M059J (cell line): ENCODE data around the gene ADCY9. TPM values are rescaled to one million over a fixed set of nuclear protein-coding genes. Genes with fewer than 3 reads are reported as not detected.
"Not testable (repeated sequence)": the region's sequence is repeated elsewhere in the genome, so short reads cannot be mapped to it uniquely, and the experiment has no call there.

Source experiments
- DNase-seq: peaks from one replicate; pipeline ENCODE4 v3.0.0-alpha.2; 2012; ENCODE audit warnings: low read depth
- total RNA-seq: library from RNA; depleted of rRNA; stranded (reverse); fragments of >200 nt; shearing (Covaris generic); gene quantifications from 2 replicates; pipeline ENCODE4 v1.2.3, GENCODE V29; 2014

ADCY9 gene
- total RNA-seq, 1 experiment from 2014 or later, result 18.1 TPM

- no peak for DNase-seq
These were observed 48.8 kb downstream of the ADCY9 start for GRCh38 chr16:4067262-4068001.

GRCh38 chr16:4064950-4065352, 51.3 kb downstream of the ADCY9 start:
- no peak for DNase-seq

- no peak for DNase-seq
These were observed 53.9 kb downstream of the ADCY9 start for GRCh38 chr16:4062212-4062802.

- peak; percentile 13 for DNase-seq
These were observed 55.4 kb downstream of the ADCY9 start for GRCh38 chr16:4060823-4061222.

GRCh38 chr16:4060009-4060408, 56.2 kb downstream of the ADCY9 start:
- DNase-seq, result peak; percentile 25

- DNase-seq, result no peak
These were observed 57.9 kb downstream of the ADCY9 start for GRCh38 chr16:4058386-4058785.

- no peak for DNase-seq
These were observed 58.8 kb downstream of the ADCY9 start for GRCh38 chr16:4057439-4057877.

- no peak for DNase-seq
These were observed 59.8 kb downstream of the ADCY9 start for GRCh38 chr16:4056161-4057105.

DNA sequence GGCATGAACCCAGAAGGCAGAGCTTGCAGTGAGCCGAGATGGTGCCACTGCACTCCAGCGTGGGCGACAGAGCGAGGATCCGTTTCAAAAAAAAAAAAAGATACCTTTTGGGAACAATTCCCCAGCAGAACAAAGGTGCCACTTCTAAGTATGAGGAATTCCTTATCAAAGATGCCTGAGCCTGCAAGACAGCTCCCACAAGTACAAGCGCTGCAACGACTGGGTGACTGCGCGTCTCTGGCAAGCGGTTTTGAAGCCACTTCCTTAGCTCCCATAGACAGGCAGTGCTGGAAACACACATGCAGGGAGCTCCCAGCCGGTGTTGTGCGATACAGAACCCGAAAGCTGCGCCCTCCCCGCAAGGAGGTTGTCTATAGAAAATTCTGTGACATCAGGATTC, 60.5 kb downstream of the ADCY9 start:
- no peak for DNase-seq

DNA sequence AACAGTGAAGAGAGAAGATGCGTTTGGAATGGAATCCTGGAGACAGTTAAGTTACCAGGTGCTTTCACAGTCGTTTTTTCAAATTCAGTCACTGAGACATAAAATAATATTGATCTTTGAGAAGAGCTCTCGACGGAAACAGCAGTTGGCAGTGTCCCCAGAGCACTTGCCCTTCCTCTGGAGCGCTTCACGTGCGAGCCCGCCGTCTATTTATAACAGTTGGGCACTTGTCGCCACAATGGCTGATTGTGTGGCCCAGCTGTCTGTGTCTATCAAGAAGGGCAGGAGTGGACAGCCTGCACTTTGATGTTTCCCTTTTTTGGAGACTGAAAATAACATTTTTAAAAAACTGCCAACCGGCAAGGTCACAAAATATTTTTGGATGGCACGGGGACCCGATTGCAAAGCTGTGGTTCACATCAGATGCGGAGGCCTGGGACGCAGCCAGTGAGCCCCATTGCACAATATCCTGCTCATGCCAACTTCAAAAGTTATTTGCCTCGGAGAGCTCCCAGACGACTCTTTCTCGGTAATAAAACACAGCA, 62.9 kb downstream of the ADCY9 start:
- DNase-seq, result peak; percentile 70

DNA sequence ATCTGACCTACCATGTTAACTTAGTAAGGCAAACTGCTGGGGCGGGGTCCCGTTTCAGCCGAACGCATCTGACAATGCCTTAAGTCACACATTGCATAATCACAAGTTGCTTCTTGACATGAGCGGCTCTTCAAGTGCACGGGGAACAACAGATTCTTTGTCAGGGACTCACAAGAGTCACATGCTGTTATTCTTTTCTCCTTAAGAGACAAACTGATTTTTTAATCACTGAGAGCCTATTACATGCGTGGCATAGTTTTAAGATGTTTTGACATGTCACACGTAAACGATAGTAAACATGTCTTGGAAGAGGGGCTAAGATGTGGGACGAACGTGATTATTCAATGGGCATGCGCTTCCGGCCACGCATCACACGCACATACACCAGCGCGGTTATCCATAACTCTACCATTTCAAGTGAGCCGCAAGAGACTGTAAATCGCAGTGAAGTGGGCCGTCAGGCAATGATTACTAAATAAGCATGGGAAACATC, 63.4 kb downstream of the ADCY9 start:
- peak; percentile 17 for DNase-seq

DNA sequence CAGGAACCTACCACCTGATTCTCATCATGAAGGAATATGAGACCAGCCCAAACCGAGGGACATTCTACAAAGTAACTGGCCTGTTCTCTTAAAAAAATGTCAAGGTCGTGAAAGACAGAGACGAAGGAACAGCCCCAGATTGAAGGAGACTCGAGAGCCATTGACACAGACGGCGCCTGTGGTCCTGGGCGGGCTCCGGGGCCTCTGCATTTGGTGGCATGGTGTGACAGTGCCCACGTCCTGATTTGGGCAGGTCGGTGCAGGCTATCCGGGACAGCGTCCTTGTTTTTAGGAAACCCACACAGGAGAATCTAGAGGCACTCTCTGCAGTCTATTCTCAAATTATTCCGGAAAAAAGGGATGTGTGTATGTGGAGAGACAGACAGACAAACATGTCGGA, 64.1 kb downstream of the ADCY9 start:
- DNase-seq, result no peak

- no peak for DNase-seq
These were observed 64.7 kb downstream of the ADCY9 start for GRCh38 chr16:4051591-4051990.

DNA sequence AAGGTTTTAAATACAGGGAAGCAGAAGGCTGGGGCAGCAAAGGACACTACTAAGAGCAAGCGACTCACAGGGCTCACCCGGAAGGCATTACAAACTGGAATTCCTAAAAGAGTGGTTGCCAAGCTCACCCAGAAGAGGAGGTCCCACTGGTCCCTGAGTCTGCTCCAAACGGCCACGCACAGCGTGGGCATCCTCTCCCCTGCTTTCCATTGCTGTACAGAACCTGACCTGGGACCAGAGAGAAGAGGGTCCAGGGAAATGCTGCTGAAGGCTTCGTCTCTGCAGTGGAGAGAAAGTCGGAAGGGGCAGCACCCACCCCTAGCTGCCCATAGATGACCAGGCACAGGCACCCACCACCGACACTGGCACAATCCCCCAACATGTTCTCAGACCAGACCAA, 67.2 kb downstream of the ADCY9 start:
- DNase-seq, result no peak

DNA sequence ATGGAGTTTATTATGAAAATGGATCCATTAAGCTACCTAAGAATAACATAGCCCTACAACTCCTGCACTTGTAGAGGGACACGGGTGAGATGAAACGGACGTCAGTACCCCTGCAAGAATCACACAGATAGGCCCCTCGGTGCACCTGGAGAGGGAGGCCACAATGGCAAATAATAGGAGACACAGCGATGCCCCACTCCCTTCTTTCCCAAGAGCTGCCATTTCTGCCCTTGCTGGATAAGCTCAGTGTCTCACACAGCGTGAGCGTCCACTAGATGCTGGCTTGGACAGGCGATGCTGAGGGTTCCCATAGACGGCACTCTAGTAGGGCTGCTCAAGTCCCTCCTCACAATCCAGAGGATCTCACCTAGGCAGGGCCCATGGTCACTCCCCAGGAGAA, 67.8 kb downstream of the ADCY9 start:
- DNase-seq, result no peak

GRCh38 chr16:4046221-4046620, 70.0 kb downstream of the ADCY9 start:
- DNase-seq, result no peak

DNA sequence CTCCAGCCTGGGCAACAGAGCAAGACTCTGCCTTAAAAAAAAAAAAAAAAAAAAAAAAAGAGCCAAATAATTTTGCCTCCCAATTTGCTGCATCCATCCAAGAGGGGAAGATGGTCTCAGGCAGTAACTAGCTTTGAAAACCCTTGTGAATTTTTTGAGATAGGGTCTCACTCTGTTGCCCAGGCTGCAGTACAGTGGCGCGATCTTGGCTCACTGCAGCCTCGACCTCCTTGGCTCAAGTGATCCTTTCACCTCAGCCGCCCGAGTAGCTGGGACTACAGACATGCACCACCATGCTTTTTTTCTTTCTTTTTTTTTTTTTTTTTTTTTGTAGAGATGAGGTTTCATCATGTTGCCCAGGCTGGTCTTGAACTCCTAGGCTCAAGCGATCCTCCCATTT, 70.7 kb downstream of the ADCY9 start:
- DNase-seq, result not testable (repeated sequence)

- DNase-seq, result no peak
These were observed 73.7 kb downstream of the ADCY9 start for GRCh38 chr16:4042581-4042980.

DNA sequence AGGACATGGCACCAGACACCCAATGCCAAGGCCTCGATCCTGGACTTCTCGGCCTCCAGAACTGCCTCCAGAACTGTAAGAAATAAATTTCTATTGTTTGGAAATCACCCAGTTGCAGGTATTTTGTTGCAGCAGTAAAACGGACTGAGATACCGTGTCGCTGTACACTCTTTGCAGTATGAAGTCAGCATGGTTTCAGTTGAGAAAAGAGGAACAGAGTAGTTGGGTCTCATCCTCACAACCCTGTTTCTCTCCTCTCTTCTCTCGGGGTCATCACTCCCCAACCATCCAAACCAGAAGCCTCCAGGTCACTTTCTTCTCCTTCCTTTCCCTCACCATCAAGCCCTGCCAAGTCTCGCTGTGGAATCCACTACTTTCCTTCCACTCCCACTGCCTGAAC, 77.8 kb downstream of the ADCY9 start:
- DNase-seq, result no peak

DNA sequence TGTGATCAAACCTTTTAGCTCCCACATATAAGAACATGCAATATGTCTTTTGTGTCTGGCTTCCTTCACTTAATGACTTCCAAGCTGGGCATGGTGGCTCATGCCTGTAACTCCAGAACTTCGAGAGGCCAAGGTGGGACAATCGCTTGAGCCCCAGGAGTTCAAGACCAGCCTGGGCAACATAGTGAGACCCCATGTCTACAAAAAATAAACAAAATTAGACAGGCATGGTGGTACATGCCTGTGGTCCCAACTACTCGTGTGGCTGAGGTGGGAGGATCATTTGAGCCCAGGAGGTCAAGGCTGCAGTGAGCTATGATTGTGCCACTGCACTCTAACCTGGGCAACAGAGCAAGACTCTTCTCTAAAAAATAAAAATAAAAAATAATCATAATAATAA, 79.3 kb downstream of the ADCY9 start:
- DNase-seq, result not testable (repeated sequence)

DNA sequence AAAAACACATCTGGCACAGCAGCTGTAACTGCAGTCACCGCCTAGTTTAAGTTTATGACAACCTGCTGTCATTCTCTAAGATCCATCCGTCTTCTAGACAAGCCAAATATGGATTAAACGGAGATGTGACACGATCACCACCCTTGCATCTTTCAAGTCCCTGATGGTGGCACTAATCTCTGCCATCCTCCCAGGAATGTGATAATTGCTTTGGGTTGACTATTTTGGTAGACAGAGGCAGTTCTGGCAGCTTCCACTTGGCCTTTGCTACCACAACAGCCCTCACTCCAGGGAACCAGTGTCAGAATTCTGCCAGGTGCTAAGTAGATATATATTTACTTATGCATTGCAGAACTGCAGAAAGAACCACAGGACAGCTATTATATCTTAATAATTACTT, 81.3 kb downstream of the ADCY9 start:
- no peak for DNase-seq

DNA sequence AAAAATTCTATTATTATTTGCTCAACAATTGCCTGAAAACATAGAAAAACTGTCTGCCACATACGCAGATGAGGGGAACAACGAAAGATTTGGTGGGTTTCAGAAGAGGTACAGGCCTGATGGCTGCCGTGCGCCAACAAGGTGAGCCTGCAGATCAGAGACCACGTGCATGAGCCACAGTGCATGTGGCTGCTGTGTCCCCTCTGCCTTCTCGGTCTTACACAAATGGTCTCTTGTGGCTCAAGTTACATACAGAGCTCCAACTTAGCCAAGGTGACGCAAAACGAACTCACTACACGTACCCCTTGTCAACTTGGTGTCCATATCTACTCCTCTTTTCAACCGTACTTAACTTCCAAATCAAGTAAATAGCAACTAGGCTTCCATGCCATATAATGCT, 82.3 kb downstream of the ADCY9 start:
- no peak for DNase-seq
